Measurements from ENCODE around the gene GABBR1. TPM values are rescaled to one million over a fixed set of nuclear protein-coding genes. Genes with fewer than 3 reads are reported as not detected.

GABBR1 gene
- total RNA-seq, 1 experiment from 2014 or later = 146 TPM

DNA sequence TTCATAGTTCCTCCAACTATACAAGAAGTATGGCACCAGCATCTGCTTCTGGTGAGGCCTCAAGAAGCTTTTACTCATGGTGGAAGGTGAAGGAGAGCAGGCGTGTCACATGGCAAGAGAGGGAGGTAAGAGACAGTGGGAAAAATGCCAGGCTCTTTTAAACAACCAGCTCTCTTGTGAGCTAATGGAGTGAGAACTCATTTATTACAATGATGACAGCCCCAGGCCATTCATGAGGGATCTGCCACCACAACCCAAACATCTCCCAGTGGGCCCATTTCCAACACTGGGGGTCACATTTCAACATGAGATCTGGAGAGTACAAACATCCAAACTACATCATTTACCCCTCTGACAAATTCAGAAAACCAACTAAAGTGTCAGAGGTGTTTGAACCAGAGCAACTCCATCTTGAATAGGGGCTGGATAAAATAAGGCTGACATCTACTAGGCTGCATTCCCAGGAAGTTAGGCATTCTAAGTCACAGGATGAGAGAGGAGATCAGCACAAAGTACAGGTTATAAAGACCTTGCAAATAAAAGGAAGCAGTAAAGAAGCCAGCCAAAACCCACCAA, 71.3 kb downstream of the GABBR1 start:
- Histone ChIP-seq H2BK120ac (ENCODE audit: low read depth, low read length, poor library complexity, severe bottlenecking) (no peak overlapping the region), H3K23me2 (ENCODE audit: insufficient read length, low read depth, low read length, poor library complexity, severe bottlenecking) (no peaks in the 10 kb centered on the region), H4K8ac (replicated peaks; ENCODE audit: insufficient read length, low read depth, low read length) (no peak overlapping the region), H2AFZ (ENCODE audit: low read length) (no peak overlapping the region), H2BK12ac (ENCODE audit: insufficient read length, low read depth, low read length) (no peak overlapping the region), H3K4ac (ENCODE audit: low read depth, low read length) (no peak overlapping the region), H3K79me1 (ENCODE audit: insufficient read depth, low read depth, low read length, poor library complexity, severe bottlenecking) (no peaks in the 10 kb centered on the region), H3K4me1 (ENCODE audit: insufficient read depth, low read length) (peaks cover 7% of the 10 kb centered on the region; the same call in 1 of the 2 replicates), H2BK20ac (ENCODE audit: low read depth, low read length, poor library complexity, severe bottlenecking) (no peak overlapping the region), H2BK5ac (ENCODE audit: insufficient read length, low read length) (no peak overlapping the region), H3K23ac (ENCODE audit: insufficient read length, low read depth, low read length) (no peak overlapping the region), H3K9ac (ENCODE audit: extremely low read depth, insufficient read length, low read length) (no peak overlapping the region), H4K20me1 (ENCODE audit: control insufficient read depth, insufficient read depth, insufficient read length) (no peaks in the 10 kb centered on the region), H3K9me3 (ENCODE audit: control insufficient read depth, low read depth, low read length) (no peaks in the 10 kb centered on the region), H3T11ph (ENCODE audit: low read length) (no peak overlapping the region), H4K5ac (ENCODE audit: insufficient read length, low read depth, low read length) (no peak overlapping the region), H3K56ac (ENCODE audit: insufficient read length, low read depth, low read length) (no peak overlapping the region), H3K79me2 (ENCODE audit: insufficient read depth, low read length) (no peaks in the 10 kb centered on the region), H3K4me2 (ENCODE audit: insufficient read depth, insufficient read length, low read length) (no peak overlapping the region), H3K27ac (ENCODE audit: insufficient read length, low read depth, low read length) (no peak overlapping the region), H3K14ac (ENCODE audit: insufficient read depth, low read length) (no peak overlapping the region), H4K91ac (ENCODE audit: insufficient read length, low read depth, low read length) (no peak overlapping the region), H2BK15ac (ENCODE audit: low read depth, low read length) (no peak overlapping the region), H3K18ac (ENCODE audit: insufficient read length, low read depth, low read length) (no peak overlapping the region), H2AK5ac (ENCODE audit: insufficient read length, low read length) (no peak overlapping the region), H3K27me3 (ENCODE audit: insufficient read depth, low read length) (no peaks in the 10 kb centered on the region; the same call in 1 of the 2 replicates)
- Mint-ChIP-seq H3K4me1 (peaks cover 30 to 31% of the 10 kb centered on the region in 2 experiments), H3K9me3 (no peaks in the 10 kb centered on the region), H3K4me3 (no peak overlapping the region), H3K27ac (no peak overlapping the region), H3K36me3 (ENCODE audit: insufficient read depth in 1 of 3, low read depth in 3 of 3) (no peaks in the 10 kb centered on the region; a peak in 2 of 7 replicates), H3K27me3 (ENCODE audit: low read depth) (peaks cover 38% of the 10 kb centered on the region)
- no CpG with 5 or more reads among the region's 1 CpG for WGBS (ENCODE audit: extremely low coverage, insufficient read length, low lambda C conversion rate)
- DNase-seq = no peak
- TF ChIP-seq, protein P1, sequence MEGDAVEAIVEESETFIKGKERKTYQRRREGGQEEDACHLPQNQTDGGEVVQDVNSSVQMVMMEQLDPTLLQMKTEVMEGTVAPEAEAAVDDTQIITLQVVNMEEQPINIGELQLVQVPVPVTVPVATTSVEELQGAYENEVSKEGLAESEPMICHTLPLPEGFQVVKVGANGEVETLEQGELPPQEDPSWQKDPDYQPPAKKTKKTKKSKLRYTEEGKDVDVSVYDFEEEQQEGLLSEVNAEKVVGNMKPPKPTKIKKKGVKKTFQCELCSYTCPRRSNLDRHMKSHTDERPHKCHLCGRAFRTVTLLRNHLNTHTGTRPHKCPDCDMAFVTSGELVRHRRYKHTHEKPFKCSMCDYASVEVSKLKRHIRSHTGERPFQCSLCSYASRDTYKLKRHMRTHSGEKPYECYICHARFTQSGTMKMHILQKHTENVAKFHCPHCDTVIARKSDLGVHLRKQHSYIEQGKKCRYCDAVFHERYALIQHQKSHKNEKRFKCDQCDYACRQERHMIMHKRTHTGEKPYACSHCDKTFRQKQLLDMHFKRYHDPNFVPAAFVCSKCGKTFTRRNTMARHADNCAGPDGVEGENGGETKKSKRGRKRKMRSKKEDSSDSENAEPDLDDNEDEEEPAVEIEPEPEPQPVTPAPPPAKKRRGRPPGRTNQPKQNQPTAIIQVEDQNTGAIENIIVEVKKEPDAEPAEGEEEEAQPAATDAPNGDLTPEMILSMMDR (conservative IDR thresholded peaks at IDR 0.05) = no peak
